K562 (cell line): ENCODE measurements around the gene C11orf98. TPM values are rescaled to one million over a fixed set of nuclear protein-coding genes. Genes with fewer than 3 reads are reported as not detected.

ENCODE experiments used
- ATAC-seq: fragments of 200-7000 bp; cut with Tn5 transposase; 3 replicates; pipeline ENCODE4 v1.9.1; 2020; ENCODE audit warnings: moderate library complexity
- BruUV-seq: library from RNA; stranded (reverse); fragments of 400-500 nt; replicated peaks from 2 replicates; lab custom pipeline; 2021; lab: Mats Ljungman, UMichigan
- CTCF ChIA-PET: fragments of 300-600 bp; formaldehyde crosslinking; extraction: SDS; loops from one replicate; lab custom pipeline; 2021; ENCODE audit warnings: low intra/inter-chr PET ratio; lab: Yijun Ruan, JAX
- POLR2A ChIA-PET: fragments of 300-600, 350-650 bp; sonication (Branson Sonifier 250); formaldehyde crosslinking; extraction: SDS; loops from one replicate; lab custom pipeline; 2021; ENCODE audit warnings: antibody characterized with exemption, inconsistent platforms; lab: Yijun Ruan, JAX
- DNase-seq, 4 experiments: peaks; one replicate each; pipeline versions ENCODE4 v3.0.0 to v3.0.0-alpha.2; 2011 to 2018; ENCODE audit warnings: low spot score in 3 of 4, mixed read lengths in 3 of 4; ENCODE audit errors: extremely low read depth in 1 of 4
- FAIRE-seq: peaks from 2 replicates; lab custom pipeline; 2011; peaks lifted over from hg19 to GRCh38; lab: Jason Lieb, UNC
- H2AFZ ChIP-seq: 2 replicates; pipeline ENCODE4 v1.6.0; 2011; ENCODE audit warnings: low read depth, low read length, control low read depth, inconsistent platforms
- H3K27ac ChIP-seq: fragments of 200-600 bp; 3 replicates; pipeline ENCODE4 v1.8.0; 2011; ENCODE audit warnings: low read depth, mild to moderate bottlenecking, control low read depth, inconsistent platforms, low read length, moderate library complexity, mixed read lengths; ENCODE audit errors: extremely low read depth
- H3K27me3 ChIP-seq, 2 experiments: fragments of 300-600 bp in 1 of 2; 2 replicates in 1 of 2; 3 replicates in 1 of 2; pipeline versions ENCODE4 v1.6.0 to v1.8.0; 2011; ENCODE audit warnings: inconsistent platforms in 2 of 2, low read length in 2 of 2, mild to moderate bottlenecking in 1 of 2, mixed read lengths in 1 of 2, moderate library complexity in 1 of 2; ENCODE audit not compliant: control insufficient read depth in 2 of 2, insufficient read depth in 2 of 2
- H3K36me3 ChIP-seq: fragments of 300-600 bp; 3 replicates; pipeline ENCODE4 v1.8.0; 2011; ENCODE audit warnings: mild to moderate bottlenecking, low read length, inconsistent platforms; ENCODE audit not compliant: control insufficient read depth, insufficient read depth
- H3K4me1 ChIP-seq, 2 experiments: fragments of 200-600 bp in 1 of 2; replicated peaks in 1 of 2; 2 replicates in 1 of 2; 3 replicates in 1 of 2; pipeline versions ENCODE4 v1.5.1 to v1.8.0; 2011; ENCODE audit warnings: inconsistent platforms in 2 of 2, low read length in 2 of 2, mild to moderate bottlenecking in 1 of 2, mixed read lengths in 1 of 2, moderate library complexity in 1 of 2; ENCODE audit not compliant: control insufficient read depth in 2 of 2, insufficient read depth in 2 of 2
- H3K4me2 ChIP-seq: 2 replicates; pipeline ENCODE4 v1.6.1; 2011; ENCODE audit warnings: low read length, control low read depth, inconsistent platforms, mixed read lengths; ENCODE audit not compliant: insufficient read depth
- H3K4me3 ChIP-seq: fragments of 200-600 bp; sonication (generic), shearing (Covaris generic); 2 replicates; pipeline ENCODE4 v1.5.1; 2016; ENCODE audit warnings: control low read depth, inconsistent platforms
- H3K79me2 ChIP-seq: fragments of 200-600 bp; 3 replicates; pipeline ENCODE4 v1.8.0; 2011; ENCODE audit warnings: low read length, inconsistent platforms; ENCODE audit not compliant: control insufficient read depth, insufficient read depth
- H3K9ac ChIP-seq, 2 experiments: 2 replicates each; pipeline versions ENCODE4 v1.6.0 to v1.6.1; 2011; ENCODE audit warnings: low read depth in 2 of 2, low read length in 2 of 2, control low read depth in 1 of 2, inconsistent platforms in 1 of 2, mild to moderate bottlenecking in 1 of 2, mixed read lengths in 1 of 2; ENCODE audit not compliant: insufficient read depth in 1 of 2
- H3K9me1 ChIP-seq: one replicate; pipeline ENCODE4 v1.6.0; 2011; ENCODE audit warnings: inconsistent platforms, mild to moderate bottlenecking, low read length, moderate library complexity; ENCODE audit not compliant: control insufficient read depth, insufficient read depth
- H3K9me3 ChIP-seq: replicated peaks from 2 replicates; pipeline ENCODE4 v1.5.1; 2011; ENCODE audit warnings: low read depth, low read length, inconsistent platforms; ENCODE audit not compliant: control insufficient read depth, insufficient read depth
- H4K20me1 ChIP-seq: replicated peaks from 2 replicates; pipeline ENCODE4 v1.6.1; 2011; ENCODE audit warnings: low read length, inconsistent platforms, mixed read lengths; ENCODE audit not compliant: control insufficient read depth, insufficient read depth
- ARID3B ChIP-seq: fragments of 250-450 bp; sonication (Bioruptor Pico); IDR thresholded peaks from 2 replicates; pipeline ENCODE4 v1.4.0; 2020; ENCODE audit warnings: borderline replicate concordance
- DPF2 ChIP-seq: fragments of 450-650 bp; IDR thresholded peaks from 2 replicates; pipeline ENCODE4 v1.6.1; 2016
- ETV6 ChIP-seq, 3 experiments: fragments of 150-350 bp in 1 of 3; sonication (generic) in 1 of 3; formaldehyde crosslinking in 1 of 3; IDR thresholded peaks; 2 replicates each; pipeline versions ENCODE4 v1.6.1 to v1.8.0; 2014 to 2022; ENCODE audit warnings: borderline replicate concordance in 2 of 3, low read depth in 2 of 3, antibody characterized with exemption in 1 of 3, low read length in 1 of 3, mild to moderate bottlenecking in 1 of 3, missing genetic modification reagents in 1 of 3
- MYNN ChIP-seq, 2 experiments: sonication (generic); formaldehyde crosslinking in 1 of 2; IDR thresholded peaks; 2 replicates each; pipeline versions ENCODE4 v1.5.0 to v1.6.1; 2016 to 2020; ENCODE audit warnings: antibody characterized with exemption in 1 of 2, missing genetic modification reagents in 1 of 2
- NR2C1 ChIP-seq, 2 experiments: fragments of 450-650 bp; IDR thresholded peaks; 2 replicates each; pipeline ENCODE4 v1.6.1; 2017; ENCODE audit warnings: mild to moderate bottlenecking in 2 of 2, antibody characterized with exemption in 1 of 2, inconsistent platforms in 1 of 2, missing compliant biosample characterization in 1 of 2, missing genetic modification characterization in 1 of 2
- NR2C2 ChIP-seq, 2 experiments: fragments of 200-800 bp in 1 of 2; sonication (Bioruptor generic) in 1 of 2; sonication (generic) in 1 of 2; formaldehyde crosslinking in 1 of 2; IDR thresholded peaks; 2 replicates each; pipeline versions ENCODE4 v1.6.1 to v1.8.0; 2016 to 2022; ENCODE audit warnings: mild to moderate bottlenecking in 1 of 2, missing compliant biosample characterization in 1 of 2, missing genetic modification characterization in 1 of 2, missing genetic modification reagents in 1 of 2
- SMARCA4 ChIP-seq: fragments of 450-650 bp; IDR thresholded peaks from 2 replicates; pipeline ENCODE4 v1.6.1; 2016
- TAF1 ChIP-seq: IDR thresholded peaks from 2 replicates; pipeline ENCODE4 v1.6.1; 2011; ENCODE audit warnings: mild to moderate bottlenecking, low read length, moderate library complexity; ENCODE audit not compliant: insufficient read depth, control insufficient read depth, severe bottlenecking; ENCODE audit errors: extremely low read depth
- TFAP4 ChIP-seq: sonication (generic); formaldehyde crosslinking; IDR thresholded peaks from 2 replicates; pipeline ENCODE4 v1.8.0; 2022; ENCODE audit warnings: missing genetic modification reagents, mild to moderate bottlenecking, moderate library complexity, borderline replicate concordance
- WGBS: fragments of 100-300 bp; shearing (Covaris generic); methylation state at CpG from one replicate; pipeline ENCODE4 v1.1.6; 2016; ENCODE audit warnings: low coverage, mixed read lengths; ENCODE audit not compliant: insufficient coverage; ENCODE audit errors: missing lambda C conversion rate; 5-methylcytosine and 5-hydroxymethylcytosine counted together
- in situ Hi-C: fragments of 300-500 bp; cut with MboI; formaldehyde crosslinking; loops from 4 replicates; pipeline ENCODE4 v1.15.0; 2018; ENCODE audit warnings: inconsistent platforms, mixed read lengths
- intact Hi-C: fragments of 100-400 bp; cut with micrococcal nuclease; formaldehyde crosslinking; loops from 2 replicates; pipeline ENCODE4 v1.14.2; 2022
- polyA plus RNA-seq, 8 experiments: library from polyadenylated mRNA; depleted of rRNA in 4 of 8; stranded (reverse) in 5 of 8; unstranded in 3 of 8; fragments of >200 nt; fragmentation: Nextera tagmentation in 2 of 8; fragmentation: Illumina TruSeq in 1 of 8; extraction: Ambion mirVana in 2 of 8; extraction: Trizol in 1 of 8; gene quantifications; 2 replicates each; pipeline versions ENCODE4 v1.2.1 to v1.2.3, GENCODE V29; 2011 to 2014; ENCODE audit warnings: inconsistent platforms in 1 of 8, missing spikeins in 1 of 8
- total RNA-seq, 7 experiments: library from RNA; depleted of rRNA in 6 of 7; stranded (reverse); fragments of >200 nt in 6 of 7; fragmentation: Illumina TruSeq in 2 of 7; extraction: Trizol in 2 of 7; gene quantifications; 2 replicates each; pipeline versions ENCODE4 v1.2.1 to v1.2.3, GENCODE V29; 2011 to 2021; ENCODE audit warnings: low replicate concordance in 1 of 7
- TF ChIP-seq, protein P1 (sequence below): fragments of 450-650 bp; IDR thresholded peaks from 2 replicates; pipeline ENCODE4 v1.7.0; 2016; ENCODE audit warnings: borderline replicate concordance
- TF ChIP-seq, protein P2 (sequence below): sonication (generic); formaldehyde crosslinking; IDR thresholded peaks from 2 replicates; pipeline ENCODE4 v1.5.0; 2020; ENCODE audit warnings: missing genetic modification reagents
- TF ChIP-seq, protein P3 (sequence below): sonication (generic); formaldehyde crosslinking; IDR thresholded peaks from 2 replicates; pipeline ENCODE4 v1.9.0; 2022; ENCODE audit warnings: mild to moderate bottlenecking, missing genetic modification reagents

Gene C11orf98
- total and polyA plus RNA-seq, 9 of the 15 experiments (the other 6 are each of a cell fraction or from before 2014, with no cell fraction given), result 103 to 352 (median 218) TPM

DNA sequence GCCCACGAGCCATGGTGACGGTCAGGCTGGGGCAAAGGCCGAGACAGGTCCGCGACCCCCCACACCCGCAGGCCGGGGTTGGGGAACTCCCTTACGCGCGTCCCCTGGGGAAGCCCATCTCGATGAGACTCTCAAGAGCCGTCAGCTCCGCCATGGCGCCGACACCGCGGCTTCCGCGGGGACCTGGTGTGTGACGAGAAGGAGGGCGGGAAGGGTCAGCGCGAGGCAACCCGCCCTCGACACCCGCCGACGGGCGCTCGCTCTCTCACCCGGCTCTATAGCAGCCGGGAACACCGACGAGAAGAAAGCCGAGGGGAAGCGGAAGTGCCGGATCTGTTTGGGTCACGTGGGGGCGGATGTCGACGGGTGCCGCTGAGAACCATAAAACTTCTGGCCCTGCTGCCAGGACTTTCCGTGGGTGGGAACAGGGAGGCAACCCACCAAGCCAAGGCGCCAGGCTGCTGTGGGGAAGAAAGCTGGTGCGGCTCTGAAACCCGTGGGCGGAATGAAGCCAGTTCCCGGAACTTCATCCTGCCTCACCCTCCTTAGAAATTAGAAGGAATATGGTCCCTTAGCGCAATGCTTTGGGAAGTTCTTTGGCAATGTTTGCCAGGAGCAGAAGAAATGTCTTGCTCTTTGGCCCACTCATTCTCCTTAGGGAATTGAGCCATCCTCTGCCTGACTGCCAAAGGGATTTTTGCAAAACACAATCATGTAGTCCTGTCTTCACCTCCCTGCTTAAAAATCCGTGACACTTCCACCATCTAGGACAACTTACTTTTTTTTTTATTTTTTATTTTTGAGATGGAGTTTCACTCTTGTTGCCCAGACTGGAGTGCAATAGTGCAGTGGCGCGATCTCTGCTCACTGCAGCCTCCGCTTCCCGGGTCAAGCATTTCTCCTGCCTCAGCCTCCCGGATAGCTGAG lies 14.0 kb upstream of the C11orf98 start, which contains the start of gene UBXN1:
Gene UBXN1, minus strand, starts transcription at position 304 of the 927 bp plus-strand sequence. Its CDS starts 150 bp downstream, at position 154.
- H4K20me1 ChIP-seq, result no peaks in the 10 kb centered on the region
- intact Hi-C loops (no loop called here), in situ Hi-C loops (no loop called here)
- ATAC-seq (peak; percentile 85), FAIRE-seq (peak; percentile 82), DNase-seq (peak; percentile 86 to 94 (median 88))
- peak within 1 kb of the TSS; percentile 99 for H2AFZ ChIP-seq
- H3K4me2 ChIP-seq, result peak within 1 kb of the TSS; percentile 83
- TSS peak; percentile 54 for BruUV-seq
- ChIA-PET CTCF (no interaction called here), POLR2A (interaction anchor here (0.6 to 2.9 kb wide), 9 partner anchors 11 to 162 kb away, joined by 3 to 27 read pairs (median 3); partner anchors contain the start of genes BSCL2, C11orf98, CSKMT and EEF1G)
- no peaks in the 10 kb centered on the region for H3K9me1 ChIP-seq
- H3K79me2 ChIP-seq, result peaks cover 39% of the 10 kb centered on the region
- H3K4me1 ChIP-seq, result peaks cover 25 to 43% of the 10 kb centered on the region in 2 experiments; a peak in 4 of 5 replicates
- H3K36me3 ChIP-seq, result peaks cover 37% of the 10 kb centered on the region
- no peaks in the 10 kb centered on the region for H3K9me3 ChIP-seq
- peak within 1 kb of the TSS; percentile 81 for H3K4me3 ChIP-seq
- no peaks in the 10 kb centered on the region for H3K27me3 ChIP-seq
- H3K9ac ChIP-seq, result peak within 1 kb of the TSS; percentile 85 to 99
- H3K27ac ChIP-seq, result peak within 1 kb of the TSS; percentile 80
- WGBS, result 7% methylated on average over 55 of the region's 55 CpGs
- TF ChIP-seq TAF1 (peak; percentile 80), DPF2 (0 out of 2 replicates have a peak, but pooled peaks have one; percentile 44), ARID3B (no peak), NR2C2 (CRISPR knock-in tag; IDR thresholded peaks at IDR 0.05) (no peak), NR2C2 (tag; IDR thresholded peaks at IDR 0.05) (peak; percentile 79), MYNN (IDR thresholded peaks at IDR 0.05) (peak; percentile 85; the same call in 1 of the 2 replicates), MYNN (CRISPR knock-in tag; IDR thresholded peaks at IDR 0.05) (no peak), ETV6 (IDR thresholded peaks at IDR 0.05; ENCODE audit: borderline replicate concordance in 1 of 2, low read depth in 2 of 2, low read length in 1 of 2) (peak; percentile 33 to 55; a peak in 2 of 4 replicates), ETV6 (CRISPR knock-in tag; IDR thresholded peaks at IDR 0.05; ENCODE audit: borderline replicate concordance) (no peak), NR2C1 (IDR thresholded peaks at IDR 0.05) (peak; percentile 50; the same call in 1 of the 2 replicates), NR2C1 (tag; IDR thresholded peaks at IDR 0.05) (peak; percentile 51; the same call in 1 of the 2 replicates), TFAP4 (CRISPR knock-in tag) (peak; percentile 76), SMARCA4 (peak; percentile 28; the same call in 1 of the 2 replicates)
- TF ChIP-seq, protein P1, sequence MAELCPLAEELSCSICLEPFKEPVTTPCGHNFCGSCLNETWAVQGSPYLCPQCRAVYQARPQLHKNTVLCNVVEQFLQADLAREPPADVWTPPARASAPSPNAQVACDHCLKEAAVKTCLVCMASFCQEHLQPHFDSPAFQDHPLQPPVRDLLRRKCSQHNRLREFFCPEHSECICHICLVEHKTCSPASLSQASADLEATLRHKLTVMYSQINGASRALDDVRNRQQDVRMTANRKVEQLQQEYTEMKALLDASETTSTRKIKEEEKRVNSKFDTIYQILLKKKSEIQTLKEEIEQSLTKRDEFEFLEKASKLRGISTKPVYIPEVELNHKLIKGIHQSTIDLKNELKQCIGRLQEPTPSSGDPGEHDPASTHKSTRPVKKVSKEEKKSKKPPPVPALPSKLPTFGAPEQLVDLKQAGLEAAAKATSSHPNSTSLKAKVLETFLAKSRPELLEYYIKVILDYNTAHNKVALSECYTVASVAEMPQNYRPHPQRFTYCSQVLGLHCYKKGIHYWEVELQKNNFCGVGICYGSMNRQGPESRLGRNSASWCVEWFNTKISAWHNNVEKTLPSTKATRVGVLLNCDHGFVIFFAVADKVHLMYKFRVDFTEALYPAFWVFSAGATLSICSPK, result no peak
- TF ChIP-seq, protein P2, sequence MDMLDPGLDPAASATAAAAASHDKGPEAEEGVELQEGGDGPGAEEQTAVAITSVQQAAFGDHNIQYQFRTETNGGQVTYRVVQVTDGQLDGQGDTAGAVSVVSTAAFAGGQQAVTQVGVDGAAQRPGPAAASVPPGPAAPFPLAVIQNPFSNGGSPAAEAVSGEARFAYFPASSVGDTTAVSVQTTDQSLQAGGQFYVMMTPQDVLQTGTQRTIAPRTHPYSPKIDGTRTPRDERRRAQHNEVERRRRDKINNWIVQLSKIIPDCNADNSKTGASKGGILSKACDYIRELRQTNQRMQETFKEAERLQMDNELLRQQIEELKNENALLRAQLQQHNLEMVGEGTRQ, result peak; percentile 99
- TF ChIP-seq, protein P3, sequence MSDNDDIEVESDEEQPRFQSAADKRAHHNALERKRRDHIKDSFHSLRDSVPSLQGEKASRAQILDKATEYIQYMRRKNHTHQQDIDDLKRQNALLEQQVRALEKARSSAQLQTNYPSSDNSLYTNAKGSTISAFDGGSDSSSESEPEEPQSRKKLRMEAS (CRISPR knock-in tag), result peak; percentile 79
